Effector memory CD8-positive, alpha-beta T cell (primary cell): Measurements from ENCODE around the gene TARM1.
A peak's percentile ranks its signal among the peaks of the same experiment; 100 is the strongest.
"Not testable (repeated sequence)": the region's sequence is repeated elsewhere in the genome, so short reads cannot be mapped to it uniquely, and the experiment has no call there.

Source experiments
- ATAC-seq: fragments of 150-1000 bp; cut with Tn5 transposase; replicated peaks from 2 replicates; pipeline ENCODE4 v1.10.0; 2021; ENCODE audit warnings: mild to moderate bottlenecking, moderate library complexity
- DNase-seq, 3 experiments: peaks; one replicate each; pipeline ENCODE4 v3.0.0; 2021
- H3K27ac Mint-ChIP-seq, 2 donors: one replicate each; pipeline ENCODE4 v1.8.0; 2022; ENCODE audit warnings: mild to moderate bottlenecking in 2 of 2, mixed read lengths in 2 of 2, moderate library complexity in 2 of 2
- H3K27me3 Mint-ChIP-seq, 2 donors: one replicate each; pipeline ENCODE4 v1.8.0; 2022; ENCODE audit warnings: mixed read lengths in 2 of 2
- H3K36me3 Mint-ChIP-seq: one replicate; pipeline ENCODE4 v1.8.0; 2022; ENCODE audit warnings: mild to moderate bottlenecking, moderate library complexity, mixed read lengths; ENCODE audit not compliant: insufficient read depth
- H3K4me1 Mint-ChIP-seq, 2 donors: one replicate each; pipeline ENCODE4 v1.8.0; 2022; ENCODE audit warnings: low read depth in 2 of 2, mixed read lengths in 2 of 2
- H3K4me3 Mint-ChIP-seq, 2 donors: one replicate each; pipeline ENCODE4 v1.8.0; 2022; ENCODE audit warnings: mild to moderate bottlenecking in 2 of 2, mixed read lengths in 2 of 2, moderate library complexity in 2 of 2
- H3K9me3 Mint-ChIP-seq, 2 donors: one replicate each; pipeline ENCODE4 v1.8.0; 2022; ENCODE audit warnings: mixed read lengths in 2 of 2

The TARM1 gene

GRCh38 chr19:54108496-54108895 lies 27.3 kb upstream of the TARM1 start:
- no peak for DNase-seq
- Mint-ChIP-seq H3K9me3 (no peaks in the 10 kb centered on the region), H3K27ac (no peak overlapping the region), H3K36me3 (peaks cover 64% of the 10 kb centered on the region), H3K4me1 (peaks cover 5 to 23% of the 10 kb centered on the region in 2 donors), H3K27me3 (no peaks in the 10 kb centered on the region), H3K4me3 (no peak overlapping the region)
- no peak for ATAC-seq

- peak overlapping the region in 1 of 2 donors; percentile 52 for H3K27ac Mint-ChIP-seq
- no peaks in the 10 kb centered on the region for H3K27me3 Mint-ChIP-seq
- H3K4me1 Mint-ChIP-seq: peaks cover 9 to 26% of the 10 kb centered on the region in 2 donors
- ATAC-seq (no peak), DNase-seq (no peak)
- no peaks in the 10 kb centered on the region for H3K9me3 Mint-ChIP-seq
- no peak overlapping the region for H3K4me3 Mint-ChIP-seq
- peaks cover 64% of the 10 kb centered on the region for H3K36me3 Mint-ChIP-seq
Measured at GRCh38 chr19:54107876-54108490, 26.8 kb upstream of the TARM1 start.

GRCh38 chr19:54106716-54107115 lies 25.6 kb upstream of the TARM1 start:
- Mint-ChIP-seq H3K9me3 (no peaks in the 10 kb centered on the region), H3K4me1 (peaks cover 15 to 35% of the 10 kb centered on the region in 2 donors)
- no peak for ATAC-seq

GRCh38 chr19:54105796-54106195 lies 24.6 kb upstream of the TARM1 start:
- Mint-ChIP-seq H3K4me1 (peaks cover 18 to 36% of the 10 kb centered on the region in 2 donors), H3K27ac (no peak overlapping the region), H3K9me3 (no peaks in the 10 kb centered on the region), H3K4me3 (peak overlapping the region in 1 of 2 donors; percentile 26), H3K27me3 (no peaks in the 10 kb centered on the region), H3K36me3 (peaks cover 58% of the 10 kb centered on the region)
- DNase-seq: no peak
- ATAC-seq: no peak

More at GRCh38 chr19:54106716-54107115, 25.6 kb upstream of the TARM1 start:
- Mint-ChIP-seq H3K4me3 (no peak overlapping the region), H3K27ac (no peak overlapping the region), H3K36me3 (peaks cover 65% of the 10 kb centered on the region), H3K27me3 (no peaks in the 10 kb centered on the region)
- no peak for DNase-seq

GRCh38 chr19:54104998-54105715 lies 24.0 kb upstream of the TARM1 start:
- ATAC-seq (no peak), DNase-seq (no peak)
- peaks cover 18 to 32% of the 10 kb centered on the region in 2 donors for H3K4me1 Mint-ChIP-seq
- H3K36me3 Mint-ChIP-seq: peaks cover 54% of the 10 kb centered on the region
- no peak overlapping the region for H3K27ac Mint-ChIP-seq
- H3K9me3 Mint-ChIP-seq: no peaks in the 10 kb centered on the region
- H3K27me3 Mint-ChIP-seq: no peaks in the 10 kb centered on the region
- H3K4me3 Mint-ChIP-seq: no peak overlapping the region

- ATAC-seq (peak; percentile 99), DNase-seq (peak; percentile 95 to 97 (median 96))
- H3K36me3 Mint-ChIP-seq: peaks cover 39% of the 10 kb centered on the region
- H3K4me3 Mint-ChIP-seq: peak within 1 kb of the TSS; percentile 93 to 99
- no peaks in the 10 kb centered on the region for H3K27me3 Mint-ChIP-seq
- peaks cover 18 to 31% of the 10 kb centered on the region in 2 donors for H3K4me1 Mint-ChIP-seq
- H3K9me3 Mint-ChIP-seq: no peaks in the 10 kb centered on the region
- H3K27ac Mint-ChIP-seq: peak within 1 kb of the TSS; percentile 93 to 96
Measured at GRCh38 chr19:54102421-54103169, 21.4 kb upstream of the TARM1 start, which contains the start of gene NDUFA3. Gene NDUFA3 (plus strand): TSS chr19:54102855. CDS start chr19:54102879, 24 bp downstream.

- Mint-ChIP-seq H3K27ac (peak within 1 kb of the TSS; percentile 10 to 15), H3K36me3 (peaks cover 36% of the 10 kb centered on the region), H3K4me3 (peak within 1 kb of the TSS; percentile 49 to 65), H3K9me3 (no peaks in the 10 kb centered on the region), H3K27me3 (no peaks in the 10 kb centered on the region), H3K4me1 (peaks cover 21 to 37% of the 10 kb centered on the region in 2 donors)
- ATAC-seq: no peak
- DNase-seq: no peak
Measured at GRCh38 chr19:54100561-54100960, 19.4 kb upstream of the TARM1 start, which contains the start of gene OSCAR. Gene OSCAR (minus strand): TSS chr19:54100803. CDS start chr19:54100792, 11 bp downstream.

- not testable (repeated sequence) for H3K27me3 Mint-ChIP-seq, ATAC-seq, H3K4me3 Mint-ChIP-seq, DNase-seq, H3K27ac Mint-ChIP-seq, H3K9me3 Mint-ChIP-seq
- Mint-ChIP-seq H3K4me1 (peaks cover 21 to 31% of the 10 kb centered on the region in 2 donors), H3K36me3 (peaks cover 33% of the 10 kb centered on the region)
Measured at GRCh38 chr19:54099903-54100255, 18.7 kb upstream of the TARM1 start.

- Mint-ChIP-seq H3K4me1 (peaks cover 21 to 29% of the 10 kb centered on the region in 2 donors), H3K27ac (no peak overlapping the region), H3K4me3 (no peak overlapping the region), H3K27me3 (no peaks in the 10 kb centered on the region), H3K9me3 (no peaks in the 10 kb centered on the region), H3K36me3 (peaks cover 32% of the 10 kb centered on the region)
- no peak for DNase-seq
- ATAC-seq: no peak
Measured at GRCh38 chr19:54099190-54099902, 18.2 kb upstream of the TARM1 start.

- peaks cover 11 to 14% of the 10 kb centered on the region in 2 donors for H3K4me1 Mint-ChIP-seq
- DNase-seq (no peak), ATAC-seq (peak; percentile 24)
- H3K36me3 Mint-ChIP-seq: peaks cover 20% of the 10 kb centered on the region
- peak overlapping the region; percentile 61 to 85 for H3K4me3 Mint-ChIP-seq
- H3K9me3 Mint-ChIP-seq: no peaks in the 10 kb centered on the region
- peak overlapping the region; percentile 93 to 98 for H3K27ac Mint-ChIP-seq
- peaks cover 0 to 6% of the 10 kb centered on the region in 2 donors for H3K27me3 Mint-ChIP-seq
Measured at GRCh38 chr19:54096617-54097106, 15.5 kb upstream of the TARM1 start.

- ATAC-seq: peak; percentile 93
- Mint-ChIP-seq H3K36me3 (peaks cover 20% of the 10 kb centered on the region), H3K4me3 (peak overlapping the region; percentile 61 to 85), H3K27ac (peak overlapping the region; percentile 93 to 98), H3K4me1 (peaks cover 7 to 11% of the 10 kb centered on the region in 2 donors)
- peak; percentile 43 to 57 (median 50) for DNase-seq
- not testable (repeated sequence) for H3K9me3 Mint-ChIP-seq, H3K27me3 Mint-ChIP-seq
Measured at GRCh38 chr19:54095859-54096616, 14.9 kb upstream of the TARM1 start.

GRCh38 chr19:54095136-54095858 lies 14.1 kb upstream of the TARM1 start:
- peaks cover 7 to 11% of the 10 kb centered on the region in 2 donors for H3K4me1 Mint-ChIP-seq
- peak overlapping the region; percentile 61 to 85 for H3K4me3 Mint-ChIP-seq
- H3K36me3 Mint-ChIP-seq: peaks cover 20% of the 10 kb centered on the region
- peak overlapping the region; percentile 93 to 98 for H3K27ac Mint-ChIP-seq
- DNase-seq (no peak), ATAC-seq (no peak)
- no peaks in the 10 kb centered on the region for H3K9me3 Mint-ChIP-seq
- peaks cover 0 to 6% of the 10 kb centered on the region in 2 donors for H3K27me3 Mint-ChIP-seq
